Cortex of kidney (tissue), 1 donor: ENCODE data around the gene ASB2.

Source experiments
- DNase-seq: peaks from one replicate; lab custom pipeline; 2025; lab: John Stamatoyannopoulos, UW

The ASB2 gene

GRCh38 chr14:93962701-93963601 lies 13.4 kb downstream of the ASB2 start:
- no peak for DNase-seq

- DNase-seq = no peak
These were observed 14.8 kb downstream of the ASB2 start for GRCh38 chr14:93961620-93962019.

- no peak for DNase-seq
These were observed 15.5 kb downstream of the ASB2 start for GRCh38 chr14:93960774-93961438.

GRCh38 chr14:93960108-93960475 lies 16.3 kb downstream of the ASB2 start:
- DNase-seq = no peak

- no peak for DNase-seq
These were observed 16.9 kb downstream of the ASB2 start for GRCh38 chr14:93959239-93960107.

GRCh38 chr14:93958567-93959238 lies 17.7 kb downstream of the ASB2 start:
- no peak for DNase-seq

GRCh38 chr14:93957751-93958566 lies 18.4 kb downstream of the ASB2 start:
- no peak for DNase-seq

GRCh38 chr14:93957333-93957710 lies 19.0 kb downstream of the ASB2 start:
- no peak for DNase-seq

- no peak for DNase-seq
These were observed 19.6 kb downstream of the ASB2 start for GRCh38 chr14:93956514-93957332.

- DNase-seq = no peak
These were observed 20.4 kb downstream of the ASB2 start for GRCh38 chr14:93955850-93956481.

GRCh38 chr14:93954900-93955849 lies 21.2 kb downstream of the ASB2 start:
- DNase-seq = no peak

GRCh38 chr14:93954516-93954830 lies 21.9 kb downstream of the ASB2 start:
- no peak for DNase-seq

GRCh38 chr14:93953739-93954515 lies 22.4 kb downstream of the ASB2 start:
- no peak for DNase-seq

- no peak for DNase-seq
These were observed 23.1 kb downstream of the ASB2 start for GRCh38 chr14:93953263-93953662.

GRCh38 chr14:93952829-93953228 lies 23.5 kb downstream of the ASB2 start:
- no peak for DNase-seq

GRCh38 chr14:93951635-93952540 lies 24.5 kb downstream of the ASB2 start:
- DNase-seq = no peak
